RWPE2 (cell line): Measurements from ENCODE around the gene DDC.
A peak's percentile ranks its signal among the peaks of the same experiment; 100 is the strongest.
"Not testable (repeated sequence)": the region's sequence is repeated elsewhere in the genome, so short reads cannot be mapped to it uniquely, and the experiment has no call there.

Experiments
- ATAC-seq: fragments of 200-7000 bp; cut with Tn5 transposase; 3 replicates; pipeline ENCODE4 v1.9.1; 2021; ENCODE audit warnings: low read depth
- DNase-seq: peaks from one replicate; pipeline ENCODE4 v3.0.0-alpha.2; 2020; ENCODE audit warnings: low spot score
- H3K27ac ChIP-seq: fragments of 450-650 bp; 2 replicates; pipeline ENCODE4 v1.5.1; 2017; ENCODE audit warnings: mild to moderate bottlenecking; ENCODE audit not compliant: poor library complexity, severe bottlenecking
- H3K27me3 ChIP-seq: fragments of 250-450 bp; sonication (Bioruptor Pico); 2 replicates; pipeline ENCODE4 v1.5.1; 2021; ENCODE audit warnings: mild to moderate bottlenecking, moderate library complexity; ENCODE audit not compliant: insufficient read depth, poor library complexity, severe bottlenecking
- H3K36me3 ChIP-seq: fragments of 250-450 bp; sonication (Bioruptor Pico); 2 replicates; pipeline ENCODE4 v1.5.1; 2020; ENCODE audit warnings: low read depth, mild to moderate bottlenecking, moderate library complexity
- H3K4me1 ChIP-seq: fragments of 250-450 bp; sonication (Bioruptor Pico); 2 replicates; pipeline ENCODE4 v1.5.1; 2021; ENCODE audit warnings: mild to moderate bottlenecking, moderate library complexity; ENCODE audit not compliant: insufficient read depth, poor library complexity, severe bottlenecking
- H3K4me3 ChIP-seq: fragments of 250-450 bp; sonication (Bioruptor Pico); 2 replicates; pipeline ENCODE4 v1.5.1; 2021; ENCODE audit warnings: mild to moderate bottlenecking, moderate library complexity; ENCODE audit not compliant: severe bottlenecking
- H3K9me3 ChIP-seq: fragments of 250-450 bp; sonication (Bioruptor Pico); 2 replicates; pipeline ENCODE4 v1.5.1; 2021; ENCODE audit warnings: mild to moderate bottlenecking, moderate library complexity; ENCODE audit not compliant: severe bottlenecking
- TF ChIP-seq, protein P1 (sequence below): fragments of 450-650 bp; IDR thresholded peaks from one replicate; pipeline ENCODE4 v1.5.1; 2017; ENCODE audit warnings: mild to moderate bottlenecking, moderate library complexity; ENCODE audit not compliant: poor library complexity, severe bottlenecking

Gene DDC

DNA sequence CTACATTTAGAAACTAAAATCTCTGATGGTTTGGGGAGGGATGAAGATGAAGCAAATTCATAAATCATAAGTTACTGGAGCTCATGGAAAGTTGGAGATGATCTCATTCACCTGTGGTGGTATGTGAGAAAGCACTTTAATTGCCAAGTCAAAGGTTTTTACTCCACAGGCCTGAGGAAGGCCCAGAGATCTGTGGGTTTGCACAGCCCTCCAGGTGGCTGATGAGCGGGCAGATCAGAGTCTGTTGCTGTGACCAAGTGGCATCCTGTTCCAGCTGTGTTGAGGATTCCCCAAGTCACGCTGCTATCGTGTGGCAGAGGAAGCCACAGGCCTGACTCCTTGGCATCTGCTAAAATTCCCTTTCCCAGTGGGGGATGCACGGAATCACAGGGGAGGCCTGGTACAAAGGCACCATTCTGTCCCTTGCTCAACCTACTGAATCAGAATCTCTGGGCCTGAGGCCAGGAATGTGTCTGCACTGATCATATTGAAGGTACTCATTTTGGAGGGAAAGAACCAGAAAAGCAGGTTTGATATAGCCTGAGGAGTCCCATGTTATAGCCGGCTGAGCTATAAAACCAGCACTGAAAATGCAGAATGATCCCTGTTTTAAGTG is 19.7 kb upstream of the DDC start:
- DNase-seq (no peak), ATAC-seq (peak; percentile 93)
- Histone ChIP-seq H3K27me3 (no peaks in the 10 kb centered on the region), H3K4me3 (no peak overlapping the region), H3K36me3 (no peaks in the 10 kb centered on the region), H3K9me3 (no peaks in the 10 kb centered on the region), H3K4me1 (peaks cover 10% of the 10 kb centered on the region), H3K27ac (peak overlapping the region; percentile 27)
- TF ChIP-seq, protein P1, sequence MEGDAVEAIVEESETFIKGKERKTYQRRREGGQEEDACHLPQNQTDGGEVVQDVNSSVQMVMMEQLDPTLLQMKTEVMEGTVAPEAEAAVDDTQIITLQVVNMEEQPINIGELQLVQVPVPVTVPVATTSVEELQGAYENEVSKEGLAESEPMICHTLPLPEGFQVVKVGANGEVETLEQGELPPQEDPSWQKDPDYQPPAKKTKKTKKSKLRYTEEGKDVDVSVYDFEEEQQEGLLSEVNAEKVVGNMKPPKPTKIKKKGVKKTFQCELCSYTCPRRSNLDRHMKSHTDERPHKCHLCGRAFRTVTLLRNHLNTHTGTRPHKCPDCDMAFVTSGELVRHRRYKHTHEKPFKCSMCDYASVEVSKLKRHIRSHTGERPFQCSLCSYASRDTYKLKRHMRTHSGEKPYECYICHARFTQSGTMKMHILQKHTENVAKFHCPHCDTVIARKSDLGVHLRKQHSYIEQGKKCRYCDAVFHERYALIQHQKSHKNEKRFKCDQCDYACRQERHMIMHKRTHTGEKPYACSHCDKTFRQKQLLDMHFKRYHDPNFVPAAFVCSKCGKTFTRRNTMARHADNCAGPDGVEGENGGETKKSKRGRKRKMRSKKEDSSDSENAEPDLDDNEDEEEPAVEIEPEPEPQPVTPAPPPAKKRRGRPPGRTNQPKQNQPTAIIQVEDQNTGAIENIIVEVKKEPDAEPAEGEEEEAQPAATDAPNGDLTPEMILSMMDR: no peak

GRCh38 chr7:50584386-50584785 is 19.2 kb upstream of the DDC start:
- H3K4me3 ChIP-seq: no peak overlapping the region
- no peaks in the 10 kb centered on the region for H3K9me3 ChIP-seq
- TF ChIP-seq, protein P1: no peak
- peak overlapping the region; percentile 27 for H3K27ac ChIP-seq
- no peak for DNase-seq
- H3K4me1 ChIP-seq: peaks cover 10% of the 10 kb centered on the region
- H3K36me3 ChIP-seq: no peaks in the 10 kb centered on the region
- no peak for ATAC-seq
- no peaks in the 10 kb centered on the region for H3K27me3 ChIP-seq

- H3K27me3 ChIP-seq, ATAC-seq, H3K36me3 ChIP-seq, DNase-seq, H3K4me3 ChIP-seq, H3K27ac ChIP-seq, H3K9me3 ChIP-seq, H3K4me1 ChIP-seq: not testable (repeated sequence)
Measured at GRCh38 chr7:50583295-50583694, 18.1 kb upstream of the DDC start.

GRCh38 chr7:50582271-50582670 is 17.1 kb upstream of the DDC start:
- H3K27me3 ChIP-seq, DNase-seq, H3K9me3 ChIP-seq, H3K27ac ChIP-seq, H3K36me3 ChIP-seq, H3K4me1 ChIP-seq, ATAC-seq, H3K4me3 ChIP-seq: not testable (repeated sequence)

- H3K4me3 ChIP-seq, H3K36me3 ChIP-seq, ATAC-seq, H3K27ac ChIP-seq, H3K4me1 ChIP-seq, DNase-seq, H3K27me3 ChIP-seq, H3K9me3 ChIP-seq: not testable (repeated sequence)
Measured at GRCh38 chr7:50580666-50581065, 15.5 kb upstream of the DDC start.

GRCh38 chr7:50580057-50580456 is 14.9 kb upstream of the DDC start:
- DNase-seq (no peak), ATAC-seq (no peak)
- no peaks in the 10 kb centered on the region for H3K36me3 ChIP-seq
- no peaks in the 10 kb centered on the region for H3K27me3 ChIP-seq
- TF ChIP-seq, protein P1: no peak
- H3K9me3 ChIP-seq: no peaks in the 10 kb centered on the region
- peaks cover 5% of the 10 kb centered on the region for H3K4me1 ChIP-seq
- H3K27ac ChIP-seq: no peak overlapping the region
- H3K4me3 ChIP-seq: no peak overlapping the region

- DNase-seq, H3K27ac ChIP-seq, ATAC-seq, H3K4me3 ChIP-seq, H3K9me3 ChIP-seq, H3K4me1 ChIP-seq, H3K27me3 ChIP-seq, H3K36me3 ChIP-seq: not testable (repeated sequence)
Measured at GRCh38 chr7:50578105-50578504, 12.9 kb upstream of the DDC start.
